K562 (cell line): ENCODE results near the gene SDK1. TPM values are rescaled to one million over a fixed set of nuclear protein-coding genes. Genes with fewer than 3 reads are reported as not detected.

Source experiments
- ATAC-seq: fragments of 200-7000 bp; cut with Tn5 transposase; 3 replicates; pipeline ENCODE4 v1.9.1; 2020; ENCODE audit warnings: moderate library complexity
- BruUV-seq: library from RNA; stranded (reverse); fragments of 400-500 nt; replicated peaks from 2 replicates; lab custom pipeline; 2021; lab: Mats Ljungman, UMichigan
- CTCF ChIA-PET: fragments of 300-600 bp; formaldehyde crosslinking; extraction: SDS; loops from one replicate; lab custom pipeline; 2021; ENCODE audit warnings: low intra/inter-chr PET ratio; lab: Yijun Ruan, JAX
- POLR2A ChIA-PET: fragments of 300-600, 350-650 bp; sonication (Branson Sonifier 250); formaldehyde crosslinking; extraction: SDS; loops from one replicate; lab custom pipeline; 2021; ENCODE audit warnings: antibody characterized with exemption, inconsistent platforms; lab: Yijun Ruan, JAX
- DNase-seq, 4 experiments: peaks; one replicate each; pipeline versions ENCODE4 v3.0.0 to v3.0.0-alpha.2; 2011 to 2018; ENCODE audit warnings: low spot score in 3 of 4, mixed read lengths in 3 of 4; ENCODE audit errors: extremely low read depth in 1 of 4
- FAIRE-seq: peaks from 2 replicates; lab custom pipeline; 2011; peaks lifted over from hg19 to GRCh38; lab: Jason Lieb, UNC
- H2AFZ ChIP-seq: 2 replicates; pipeline ENCODE4 v1.6.0; 2011; ENCODE audit warnings: low read depth, low read length, control low read depth, inconsistent platforms
- H3K27ac ChIP-seq: fragments of 200-600 bp; 3 replicates; pipeline ENCODE4 v1.8.0; 2011; ENCODE audit warnings: low read depth, mild to moderate bottlenecking, control low read depth, inconsistent platforms, low read length, moderate library complexity, mixed read lengths; ENCODE audit errors: extremely low read depth
- H3K27me3 ChIP-seq, 2 experiments: fragments of 300-600 bp in 1 of 2; 2 replicates in 1 of 2; 3 replicates in 1 of 2; pipeline versions ENCODE4 v1.6.0 to v1.8.0; 2011; ENCODE audit warnings: inconsistent platforms in 2 of 2, low read length in 2 of 2, mild to moderate bottlenecking in 1 of 2, mixed read lengths in 1 of 2, moderate library complexity in 1 of 2; ENCODE audit not compliant: control insufficient read depth in 2 of 2, insufficient read depth in 2 of 2
- H3K36me3 ChIP-seq: fragments of 300-600 bp; 3 replicates; pipeline ENCODE4 v1.8.0; 2011; ENCODE audit warnings: mild to moderate bottlenecking, low read length, inconsistent platforms; ENCODE audit not compliant: control insufficient read depth, insufficient read depth
- H3K4me1 ChIP-seq, 2 experiments: fragments of 200-600 bp in 1 of 2; replicated peaks in 1 of 2; 2 replicates in 1 of 2; 3 replicates in 1 of 2; pipeline versions ENCODE4 v1.5.1 to v1.8.0; 2011; ENCODE audit warnings: inconsistent platforms in 2 of 2, low read length in 2 of 2, mild to moderate bottlenecking in 1 of 2, mixed read lengths in 1 of 2, moderate library complexity in 1 of 2; ENCODE audit not compliant: control insufficient read depth in 2 of 2, insufficient read depth in 2 of 2
- H3K4me2 ChIP-seq: 2 replicates; pipeline ENCODE4 v1.6.1; 2011; ENCODE audit warnings: low read length, control low read depth, inconsistent platforms, mixed read lengths; ENCODE audit not compliant: insufficient read depth
- H3K4me3 ChIP-seq: fragments of 200-600 bp; sonication (generic), shearing (Covaris generic); 2 replicates; pipeline ENCODE4 v1.5.1; 2016; ENCODE audit warnings: control low read depth, inconsistent platforms
- H3K79me2 ChIP-seq: fragments of 200-600 bp; 3 replicates; pipeline ENCODE4 v1.8.0; 2011; ENCODE audit warnings: low read length, inconsistent platforms; ENCODE audit not compliant: control insufficient read depth, insufficient read depth
- H3K9ac ChIP-seq, 2 experiments: 2 replicates each; pipeline versions ENCODE4 v1.6.0 to v1.6.1; 2011; ENCODE audit warnings: low read depth in 2 of 2, low read length in 2 of 2, control low read depth in 1 of 2, inconsistent platforms in 1 of 2, mild to moderate bottlenecking in 1 of 2, mixed read lengths in 1 of 2; ENCODE audit not compliant: insufficient read depth in 1 of 2
- H3K9me1 ChIP-seq: one replicate; pipeline ENCODE4 v1.6.0; 2011; ENCODE audit warnings: inconsistent platforms, mild to moderate bottlenecking, low read length, moderate library complexity; ENCODE audit not compliant: control insufficient read depth, insufficient read depth
- H3K9me3 ChIP-seq: replicated peaks from 2 replicates; pipeline ENCODE4 v1.5.1; 2011; ENCODE audit warnings: low read depth, low read length, inconsistent platforms; ENCODE audit not compliant: control insufficient read depth, insufficient read depth
- H4K20me1 ChIP-seq: replicated peaks from 2 replicates; pipeline ENCODE4 v1.6.1; 2011; ENCODE audit warnings: low read length, inconsistent platforms, mixed read lengths; ENCODE audit not compliant: control insufficient read depth, insufficient read depth
- CREB5 ChIP-seq: fragments of 250-450 bp; sonication (Bioruptor Pico); IDR thresholded peaks from 2 replicates; pipeline ENCODE4 v1.5.0; 2020; ENCODE audit warnings: mild to moderate bottlenecking
- ELK3 ChIP-seq: fragments of 450-650 bp; formaldehyde crosslinking; IDR thresholded peaks from 2 replicates; pipeline ENCODE4 v1.4.0; 2020; ENCODE audit warnings: mild to moderate bottlenecking
- HMBOX1 ChIP-seq: sonication (generic); IDR thresholded peaks from 2 replicates; pipeline ENCODE4 v1.6.1; 2016
- HNRNPUL1 ChIP-seq: fragments of 200-400 bp; formaldehyde crosslinking; IDR thresholded peaks from 2 replicates; pipeline ENCODE4 v1.6.1; 2017; ENCODE audit warnings: low read length
- KAT8 ChIP-seq: fragments of 450-650 bp; IDR thresholded peaks from 2 replicates; pipeline ENCODE4 v1.6.1; 2016; ENCODE audit warnings: low read depth, mild to moderate bottlenecking
- KDM4B ChIP-seq, 2 experiments: fragments of 450-650 bp in 1 of 2; sonication (generic) in 1 of 2; IDR thresholded peaks; 2 replicates each; pipeline ENCODE4 v1.6.1; 2016 to 2017; ENCODE audit warnings: borderline replicate concordance in 2 of 2, antibody characterized with exemption in 1 of 2, low read depth in 1 of 2, mild to moderate bottlenecking in 1 of 2
- NBN ChIP-seq: fragments of 450-650 bp; IDR thresholded peaks from 2 replicates; pipeline ENCODE4 v1.6.1; 2016; ENCODE audit warnings: low read depth, mild to moderate bottlenecking
- NEUROD1 ChIP-seq: fragments of 150-350 bp; IDR thresholded peaks from 2 replicates; pipeline ENCODE4 v1.6.1; 2014; ENCODE audit warnings: borderline replicate concordance, low read length, low read depth; ENCODE audit not compliant: partially characterized antibody
- PURB ChIP-seq: sonication (generic); formaldehyde crosslinking; IDR thresholded peaks from 2 replicates; pipeline ENCODE4 v1.9.0; 2021; ENCODE audit warnings: low read depth, mild to moderate bottlenecking, missing genetic modification reagents
- YY1 ChIP-seq, 3 experiments: IDR thresholded peaks; 2 replicates each; pipeline ENCODE4 v1.6.1; 2011; ENCODE audit warnings: low read length in 2 of 3, mild to moderate bottlenecking in 2 of 3, moderate library complexity in 2 of 3, borderline replicate concordance in 1 of 3, control low read depth in 1 of 3, low read depth in 1 of 3; ENCODE audit not compliant: insufficient read depth in 3 of 3, insufficient replicate concordance in 2 of 3, control insufficient read depth in 1 of 3, insufficient read length in 1 of 3; ENCODE audit errors: extremely low read depth in 1 of 3
- ZNF184 ChIP-seq: sonication (generic); formaldehyde crosslinking; IDR thresholded peaks from 2 replicates; pipeline ENCODE4 v1.5.0; 2020; ENCODE audit warnings: missing genetic modification reagents
- WGBS: fragments of 100-300 bp; shearing (Covaris generic); methylation state at CpG from one replicate; pipeline ENCODE4 v1.1.6; 2016; ENCODE audit warnings: low coverage, mixed read lengths; ENCODE audit not compliant: insufficient coverage; ENCODE audit errors: missing lambda C conversion rate; 5-methylcytosine and 5-hydroxymethylcytosine counted together
- in situ Hi-C: fragments of 300-500 bp; cut with MboI; formaldehyde crosslinking; loops from 4 replicates; pipeline ENCODE4 v1.15.0; 2018; ENCODE audit warnings: inconsistent platforms, mixed read lengths
- intact Hi-C: fragments of 100-400 bp; cut with micrococcal nuclease; formaldehyde crosslinking; loops from 2 replicates; pipeline ENCODE4 v1.14.2; 2022
- polyA plus RNA-seq, 8 experiments: library from polyadenylated mRNA; depleted of rRNA in 4 of 8; stranded (reverse) in 5 of 8; unstranded in 3 of 8; fragments of >200 nt; fragmentation: Nextera tagmentation in 2 of 8; fragmentation: Illumina TruSeq in 1 of 8; extraction: Ambion mirVana in 2 of 8; extraction: Trizol in 1 of 8; gene quantifications; 2 replicates each; pipeline versions ENCODE4 v1.2.1 to v1.2.3, GENCODE V29; 2011 to 2014; ENCODE audit warnings: inconsistent platforms in 1 of 8, missing spikeins in 1 of 8
- total RNA-seq, 7 experiments: library from RNA; depleted of rRNA in 6 of 7; stranded (reverse); fragments of >200 nt in 6 of 7; fragmentation: Illumina TruSeq in 2 of 7; extraction: Trizol in 2 of 7; gene quantifications; 2 replicates each; pipeline versions ENCODE4 v1.2.1 to v1.2.3, GENCODE V29; 2011 to 2021; ENCODE audit warnings: low replicate concordance in 1 of 7
- TF ChIP-seq, protein P1 (sequence below): fragments of 450-650 bp; IDR thresholded peaks from 2 replicates; pipeline ENCODE4 v1.6.1; 2018; ENCODE audit warnings: mild to moderate bottlenecking, low read depth; ENCODE audit not compliant: partially characterized antibody
- TF ChIP-seq, protein P2 (sequence below): fragments of 450-650 bp; IDR thresholded peaks from 2 replicates; pipeline ENCODE4 v1.6.1; 2016; ENCODE audit warnings: low read depth, mild to moderate bottlenecking, moderate library complexity

The SDK1 gene
- total and polyA plus RNA-seq, 9 of the 15 experiments (the other 6 are each of a cell fraction or from before 2014, with no cell fraction given): 0.16 TPM; not detected in 8

DNA sequence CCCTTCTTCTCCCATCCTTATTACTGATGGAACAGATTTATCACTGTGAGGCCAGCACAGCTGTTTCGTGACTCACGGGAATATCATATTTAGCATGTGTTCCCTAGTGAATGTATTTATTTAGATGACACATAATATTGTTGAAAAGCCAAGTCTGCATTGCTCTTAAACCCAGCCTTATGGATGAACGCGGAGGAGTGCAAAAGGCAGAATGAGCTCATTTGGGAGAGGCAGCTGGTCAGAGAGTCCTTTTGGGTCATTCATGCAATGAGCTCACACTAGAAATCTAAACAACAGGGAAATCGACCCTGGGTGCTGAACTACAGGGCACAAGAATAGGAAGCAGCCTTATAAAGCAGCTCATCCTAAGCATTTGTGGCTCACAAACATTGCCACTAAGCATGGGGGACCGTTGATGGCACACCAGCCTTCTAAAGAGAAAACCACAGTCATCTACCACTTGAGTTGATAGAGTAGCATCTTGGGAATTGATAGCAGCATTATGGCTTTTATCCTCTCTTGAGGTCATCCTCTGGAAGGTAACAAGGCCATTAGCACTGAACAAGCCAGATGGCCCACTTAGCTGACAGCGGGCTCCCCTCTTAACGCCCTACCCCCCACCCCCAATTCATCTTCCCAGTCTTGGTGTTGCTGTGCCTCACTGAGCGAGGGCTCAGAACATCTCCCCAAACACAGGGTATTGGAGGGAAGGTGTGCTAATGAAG lies 32.9 kb upstream of the SDK1 start:
- Histone ChIP-seq H3K27ac (no peak overlapping the region), H3K36me3 (no peaks in the 10 kb centered on the region), H3K27me3 (no peaks in the 10 kb centered on the region), H3K79me2 (no peaks in the 10 kb centered on the region), H3K4me3 (no peak overlapping the region), H3K4me1 (no peaks in the 10 kb centered on the region), H3K4me2 (no peak overlapping the region), H2AFZ (no peak overlapping the region), H3K9me3 (no peaks in the 10 kb centered on the region), H3K9ac (no peak overlapping the region), H3K9me1 (no peaks in the 10 kb centered on the region), H4K20me1 (no peaks in the 10 kb centered on the region)
- TF ChIP-seq CREB5 (CRISPR knock-in tag): no peak
- TF ChIP-seq NEUROD1: no peak
- no peak for TF ChIP-seq HNRNPUL1
- TF ChIP-seq KDM4B (IDR thresholded peaks at IDR 0.05; ENCODE audit: borderline replicate concordance in 2 of 2, low read depth in 1 of 2): no peak
- TF ChIP-seq, protein P1, sequence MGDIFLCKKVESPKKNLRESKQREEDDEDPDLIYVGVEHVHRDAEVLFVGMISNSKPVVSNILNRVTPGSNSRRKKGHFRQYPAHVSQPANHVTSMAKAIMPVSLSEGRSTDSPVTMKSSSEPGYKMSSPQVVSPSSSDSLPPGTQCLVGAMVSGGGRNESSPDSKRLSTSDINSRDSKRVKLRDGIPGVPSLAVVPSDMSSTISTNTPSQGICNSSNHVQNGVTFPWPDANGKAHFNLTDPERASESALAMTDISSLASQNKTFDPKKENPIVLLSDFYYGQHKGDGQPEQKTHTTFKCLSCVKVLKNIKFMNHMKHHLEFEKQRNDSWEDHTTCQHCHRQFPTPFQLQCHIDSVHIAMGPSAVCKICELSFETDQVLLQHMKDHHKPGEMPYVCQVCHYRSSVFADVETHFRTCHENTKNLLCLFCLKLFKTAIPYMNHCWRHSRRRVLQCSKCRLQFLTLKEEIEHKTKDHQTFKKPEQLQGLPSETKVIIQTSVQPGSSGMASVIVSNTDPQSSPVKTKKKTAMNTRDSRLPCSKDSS: no peak
- no peak for TF ChIP-seq YY1 (IDR thresholded peaks at IDR 0.05; ENCODE audit: borderline replicate concordance in 1 of 3, control insufficient read depth in 1 of 3, extremely low read depth in 1 of 3, insufficient read depth in 3 of 3, insufficient read length in 1 of 3, insufficient replicate concordance in 2 of 3, low read depth in 1 of 3, low read length in 2 of 3)
- TF ChIP-seq PURB (CRISPR knock-in tag): no peak
- TF ChIP-seq, protein P2, sequence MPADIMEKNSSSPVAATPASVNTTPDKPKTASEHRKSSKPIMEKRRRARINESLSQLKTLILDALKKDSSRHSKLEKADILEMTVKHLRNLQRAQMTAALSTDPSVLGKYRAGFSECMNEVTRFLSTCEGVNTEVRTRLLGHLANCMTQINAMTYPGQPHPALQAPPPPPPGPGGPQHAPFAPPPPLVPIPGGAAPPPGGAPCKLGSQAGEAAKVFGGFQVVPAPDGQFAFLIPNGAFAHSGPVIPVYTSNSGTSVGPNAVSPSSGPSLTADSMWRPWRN: no peak
- TF ChIP-seq HMBOX1: no peak
- TF ChIP-seq KAT8: no peak
- no peak for TF ChIP-seq NBN
- no peak for TF ChIP-seq ZNF184 (CRISPR knock-in tag)
- no peak for TF ChIP-seq ELK3 (CRISPR knock-in tag)
- FAIRE-seq: no peak
- POLR2A ChIA-PET: interaction anchor here (0.5 to 0.6 kb wide), 2 partner anchors 20 to 57 kb away, joined by 3 read pairs; no protein-coding TSS in a partner anchor
- WGBS: 0% methylated on average over 9 of the region's 9 CpGs
- ATAC-seq: no peak
- intact Hi-C loops (no loop called here), in situ Hi-C loops (no loop called here)
- DNase-seq: no peak
- BruUV-seq: no TSS peak
- CTCF ChIA-PET: no interaction called here
